Stimulated activated CD4-positive, alpha-beta T cell treated with anti-CD3 and anti-CD28 coated beads, Interleukin-12 subunit alpha, Interleukin-12 subunit beta, amount 100 ng/mL, for 4 hours (primary cell): ENCODE measurements around the gene USHBP1.
"Not testable (repeated sequence)": the region's sequence is repeated elsewhere in the genome, so short reads cannot be mapped to it uniquely, and the experiment has no call there.

Experiments
- DNase-seq: peaks from one replicate; pipeline ENCODE4 v3.0.0-alpha.2; 2020

The USHBP1 gene

GRCh38 chr19:17294051-17294891 lies 29.7 kb upstream of the USHBP1 start:
- DNase-seq: peak; percentile 48

- DNase-seq: no peak
These were observed 29.1 kb upstream of the USHBP1 start for GRCh38 chr19:17293605-17294004.

- peak; percentile 82 for DNase-seq
These were observed 27.9 kb upstream of the USHBP1 start for GRCh38 chr19:17292301-17293074.

GRCh38 chr19:17289489-17289888 lies 24.9 kb upstream of the USHBP1 start:
- no peak for DNase-seq

GRCh38 chr19:17286752-17287151 lies 22.2 kb upstream of the USHBP1 start:
- no peak for DNase-seq

GRCh38 chr19:17286263-17286662 lies 21.7 kb upstream of the USHBP1 start:
- no peak for DNase-seq

GRCh38 chr19:17285415-17286135 lies 21.0 kb upstream of the USHBP1 start:
- no peak for DNase-seq

GRCh38 chr19:17283504-17283996 lies 19.0 kb upstream of the USHBP1 start:
- DNase-seq: no peak

- DNase-seq: peak; percentile 77
These were observed 18.1 kb upstream of the USHBP1 start for GRCh38 chr19:17282488-17283125.

- DNase-seq: peak; percentile 49
These were observed 17.1 kb upstream of the USHBP1 start, which contains the start of gene ANKLE1 for GRCh38 chr19:17281391-17282304. ANKLE1 (plus strand) TSS chr19:17281901; CDS start chr19:17281921, 20 bp downstream.

GRCh38 chr19:17279436-17279835 lies 14.9 kb upstream of the USHBP1 start:
- no peak for DNase-seq

GRCh38 chr19:17275441-17276175 lies 11.1 kb upstream of the USHBP1 start:
- no peak for DNase-seq

- DNase-seq: not testable (repeated sequence)
These were observed 10.3 kb upstream of the USHBP1 start for GRCh38 chr19:17274892-17275291.

GRCh38 chr19:17268754-17269153 lies 4.2 kb upstream of the USHBP1 start:
- no peak for DNase-seq

- DNase-seq: peak; percentile 85
These were observed 2.6 kb upstream of the USHBP1 start, which contains the start of gene BABAM1 for GRCh38 chr19:17266975-17267788. BABAM1 (plus strand) TSS chr19:17267443; CDS start chr19:17268807, 1,364 bp downstream.

- no peak for DNase-seq
These were observed 2.0 kb upstream of the USHBP1 start for GRCh38 chr19:17266589-17266974.

GRCh38 chr19:17266026-17266425 lies 1.5 kb upstream of the USHBP1 start:
- DNase-seq: no peak

GRCh38 chr19:17263712-17264640 lies 569 bp downstream of the USHBP1 start:
- DNase-seq: no peak

- no peak for DNase-seq
These were observed 2.0 kb downstream of the USHBP1 start for GRCh38 chr19:17262557-17262956.
